ENCODE results near the gene GAREM1. TPM values are rescaled to one million over a fixed set of nuclear protein-coding genes. Genes with fewer than 3 reads are reported as not detected.
A peak's percentile ranks its signal among the peaks of the same experiment; 100 is the strongest.

Gene GAREM1
- total RNA-seq, 1 donor from 2014 or later, result 8.6 TPM

DNA sequence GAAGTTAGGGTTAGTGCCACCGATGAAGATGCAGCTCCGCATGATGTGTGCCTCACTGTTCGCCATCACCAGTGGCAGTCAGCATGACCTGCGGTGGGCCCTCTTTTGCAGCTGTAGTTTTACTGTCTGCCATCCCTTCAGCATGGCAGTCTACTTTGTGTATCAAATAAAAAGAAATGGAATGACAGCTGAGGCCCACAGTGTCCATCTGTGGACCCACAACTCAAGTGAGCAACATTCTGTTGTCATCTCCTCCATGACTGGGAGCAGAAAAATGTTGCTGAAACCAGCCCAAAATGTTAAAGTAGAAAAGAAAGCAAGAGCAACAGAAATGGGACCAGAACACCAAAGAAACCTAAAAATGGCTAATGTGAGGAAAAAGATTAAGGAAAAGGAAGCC lies 152.1 kb downstream of the GAREM1 start:
- Histone ChIP-seq H3K27me3 (ENCODE audit: low read depth) (no peaks in the 10 kb centered on the region), H3K4me3 (no peak overlapping the region), H3K36me3 (no peaks in the 10 kb centered on the region), H3K9me3 (replicated peaks) (no peaks in the 10 kb centered on the region), H3K27ac (replicated peaks) (no peak overlapping the region), H3K4me1 (peaks cover 40% of the 10 kb centered on the region)
- no peak for DNase-seq
- TF ChIP-seq, protein P1, sequence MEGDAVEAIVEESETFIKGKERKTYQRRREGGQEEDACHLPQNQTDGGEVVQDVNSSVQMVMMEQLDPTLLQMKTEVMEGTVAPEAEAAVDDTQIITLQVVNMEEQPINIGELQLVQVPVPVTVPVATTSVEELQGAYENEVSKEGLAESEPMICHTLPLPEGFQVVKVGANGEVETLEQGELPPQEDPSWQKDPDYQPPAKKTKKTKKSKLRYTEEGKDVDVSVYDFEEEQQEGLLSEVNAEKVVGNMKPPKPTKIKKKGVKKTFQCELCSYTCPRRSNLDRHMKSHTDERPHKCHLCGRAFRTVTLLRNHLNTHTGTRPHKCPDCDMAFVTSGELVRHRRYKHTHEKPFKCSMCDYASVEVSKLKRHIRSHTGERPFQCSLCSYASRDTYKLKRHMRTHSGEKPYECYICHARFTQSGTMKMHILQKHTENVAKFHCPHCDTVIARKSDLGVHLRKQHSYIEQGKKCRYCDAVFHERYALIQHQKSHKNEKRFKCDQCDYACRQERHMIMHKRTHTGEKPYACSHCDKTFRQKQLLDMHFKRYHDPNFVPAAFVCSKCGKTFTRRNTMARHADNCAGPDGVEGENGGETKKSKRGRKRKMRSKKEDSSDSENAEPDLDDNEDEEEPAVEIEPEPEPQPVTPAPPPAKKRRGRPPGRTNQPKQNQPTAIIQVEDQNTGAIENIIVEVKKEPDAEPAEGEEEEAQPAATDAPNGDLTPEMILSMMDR (IDR thresholded peaks at IDR 0.05; ENCODE audit: borderline replicate concordance), result no peak
- intact Hi-C loops (cut with micrococcal nuclease), result no loop called here

DNA sequence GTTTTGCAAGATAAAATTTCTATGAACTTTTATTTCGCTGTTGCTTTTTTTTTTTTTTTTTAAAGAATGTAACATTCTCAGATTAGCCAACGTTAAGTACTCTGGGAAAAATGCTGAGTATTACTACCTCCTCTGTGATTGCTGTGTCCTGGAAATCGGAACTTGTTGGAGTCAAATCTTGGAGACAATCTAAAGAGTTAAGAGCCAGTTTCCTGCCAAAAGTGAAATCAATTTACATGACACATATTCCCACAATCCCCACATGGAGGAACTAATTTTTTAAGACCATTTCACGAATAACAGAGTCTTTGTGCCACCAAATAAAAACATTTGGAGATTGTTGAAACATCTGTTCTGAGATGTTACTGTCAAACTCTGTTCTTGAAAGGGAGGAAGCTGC lies 153.0 kb downstream of the GAREM1 start:
- intact Hi-C loops (cut with micrococcal nuclease), result no loop called here
- DNase-seq, result no peak
- TF ChIP-seq, protein P1 (IDR thresholded peaks at IDR 0.05; ENCODE audit: borderline replicate concordance), result no peak
- peaks cover 40% of the 10 kb centered on the region for H3K4me1 ChIP-seq
- no peaks in the 10 kb centered on the region for H3K36me3 ChIP-seq
- H3K4me3 ChIP-seq, result no peak overlapping the region
- peak overlapping the region; percentile 61 for H3K27ac ChIP-seq (replicated peaks)
- no peaks in the 10 kb centered on the region for H3K9me3 ChIP-seq (replicated peaks)
- H3K27me3 ChIP-seq (ENCODE audit: low read depth), result no peaks in the 10 kb centered on the region

DNA sequence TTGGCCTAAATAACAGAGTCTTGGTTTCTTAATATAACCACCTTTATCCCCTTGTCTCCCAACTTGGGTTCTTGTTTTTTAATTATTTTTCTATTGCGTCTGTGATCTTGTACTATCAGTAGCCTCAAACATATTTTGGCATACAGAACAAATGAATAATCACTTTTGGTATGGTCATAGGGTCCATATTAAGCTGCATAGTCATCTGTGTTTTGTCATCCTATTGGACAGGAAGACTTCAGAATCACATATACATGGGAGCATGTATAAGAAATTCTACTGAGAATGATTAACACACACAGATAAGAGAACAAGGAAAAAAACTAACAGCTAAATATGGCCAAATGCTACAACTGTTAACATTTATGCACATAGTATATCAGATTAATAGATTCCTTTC lies 154.8 kb downstream of the GAREM1 start:
- Histone ChIP-seq H3K9me3 (replicated peaks) (no peaks in the 10 kb centered on the region), H3K4me3 (no peak overlapping the region), H3K27ac (replicated peaks) (no peak overlapping the region), H3K27me3 (ENCODE audit: low read depth) (no peaks in the 10 kb centered on the region), H3K4me1 (peaks cover 31% of the 10 kb centered on the region), H3K36me3 (no peaks in the 10 kb centered on the region)
- TF ChIP-seq, protein P1 (IDR thresholded peaks at IDR 0.05; ENCODE audit: borderline replicate concordance), result no peak
- DNase-seq, result no peak
- intact Hi-C loops (cut with micrococcal nuclease), result no loop called here

DNA sequence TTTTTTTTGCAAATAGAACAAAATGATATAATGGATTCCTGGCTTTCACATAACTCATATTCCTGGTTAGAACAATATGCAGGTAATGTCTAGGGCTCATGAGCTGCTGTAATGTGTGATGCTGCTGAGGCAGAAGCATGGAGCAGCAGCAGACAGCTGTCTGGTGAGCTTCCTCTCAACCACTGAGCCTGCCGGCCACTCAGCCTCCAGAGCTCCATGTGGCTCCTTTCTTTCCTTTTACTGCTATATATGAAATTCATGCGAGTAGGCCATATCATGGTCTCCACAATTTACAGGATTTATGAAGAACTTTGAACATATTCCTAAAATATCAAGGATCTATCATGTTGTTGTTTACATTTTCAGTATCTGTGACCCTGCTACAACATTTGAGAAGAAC lies 159.9 kb downstream of the GAREM1 start:
- no peaks in the 10 kb centered on the region for H3K36me3 ChIP-seq
- H3K4me1 ChIP-seq, result peaks cover 21% of the 10 kb centered on the region
- no peaks in the 10 kb centered on the region for H3K9me3 ChIP-seq (replicated peaks)
- no peak for DNase-seq
- intact Hi-C loops (cut with micrococcal nuclease), result no loop called here
- TF ChIP-seq, protein P1 (IDR thresholded peaks at IDR 0.05; ENCODE audit: borderline replicate concordance), result no peak
- H3K4me3 ChIP-seq, result no peak overlapping the region
- no peak overlapping the region for H3K27ac ChIP-seq (replicated peaks)
- no peaks in the 10 kb centered on the region for H3K27me3 ChIP-seq (ENCODE audit: low read depth)

DNA sequence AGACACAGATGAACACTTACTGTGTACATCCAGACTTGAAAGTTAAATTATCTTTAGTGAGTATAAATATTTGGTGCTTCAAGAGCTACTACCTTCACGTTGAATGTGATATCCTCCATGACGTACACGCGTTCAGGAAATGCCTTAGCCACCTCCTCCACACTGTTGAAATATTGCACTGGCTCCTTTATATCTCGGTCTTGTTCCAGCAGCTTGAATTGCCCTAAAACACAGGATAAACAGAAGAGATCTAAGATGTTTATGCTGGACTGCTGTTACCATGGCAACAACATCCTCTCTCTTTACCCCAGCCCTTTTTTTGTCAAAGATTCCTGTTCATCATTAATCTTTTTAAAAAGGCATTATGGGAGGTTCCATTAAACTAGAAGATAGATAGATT lies 160.6 kb downstream of the GAREM1 start:
- DNase-seq, result no peak
- Histone ChIP-seq H3K4me1 (peaks cover 21% of the 10 kb centered on the region), H3K27ac (replicated peaks) (peak overlapping the region; percentile 39), H3K9me3 (replicated peaks) (no peaks in the 10 kb centered on the region), H3K4me3 (no peak overlapping the region), H3K36me3 (no peaks in the 10 kb centered on the region), H3K27me3 (ENCODE audit: low read depth) (no peaks in the 10 kb centered on the region)
- intact Hi-C loops (cut with micrococcal nuclease), result no loop called here
- TF ChIP-seq, protein P1 (IDR thresholded peaks at IDR 0.05; ENCODE audit: borderline replicate concordance), result no peak

Data from left ventricle myocardium inferior (tissue), 1 donor.